SK-N-MC (cell line): ENCODE results near the gene ACVR2B.

ENCODE experiments used
- EZH2 ChIP-seq: fragments of 200-600 bp; sonication (generic); IDR thresholded peaks from one replicate; pipeline ENCODE4 v1.6.1; 2017; ENCODE audit warnings: antibody characterized with exemption
- FOXP2 ChIP-seq: optimal IDR thresholded peaks from 2 replicates; pipeline ENCODE3; 2011; ENCODE audit warnings: mild to moderate bottlenecking, moderate library complexity; ENCODE audit not compliant: insufficient read depth; ENCODE audit errors: extremely low read length, control extremely low read depth
- POLR2AphosphoS5 ChIP-seq: IDR thresholded peaks from 2 replicates; pipeline ENCODE4 v1.6.1; 2012; ENCODE audit warnings: mild to moderate bottlenecking, low read depth, low read length, borderline replicate concordance

DNA sequence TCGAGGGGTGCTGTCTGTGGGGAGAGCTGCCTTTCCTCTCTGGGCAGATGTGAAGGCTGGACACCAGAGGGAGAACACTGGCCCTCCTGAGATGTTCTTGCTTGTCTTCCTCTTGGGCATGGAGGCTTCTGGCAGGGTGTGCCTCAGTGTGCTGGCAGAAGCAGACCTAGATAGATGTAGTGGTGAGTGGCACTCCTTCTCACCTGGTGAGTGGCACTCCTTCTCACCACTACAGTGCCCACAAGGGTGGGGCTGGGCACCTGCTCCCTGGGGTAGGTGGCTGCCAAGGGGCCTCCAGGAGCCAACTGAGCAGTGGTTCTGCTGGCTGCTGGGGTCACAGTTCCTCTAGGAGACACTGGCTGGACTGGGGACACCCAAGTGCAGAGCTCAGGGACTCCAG, 18.7 kb downstream of the ACVR2B start:
- TF ChIP-seq POLR2AphosphoS5, result no peak
- TF ChIP-seq EZH2, result no peak
- TF ChIP-seq FOXP2, result no peak
